GM18526 (cell line): ENCODE measurements around the gene TNFSF15.

Experiments used
- POLR2A ChIP-seq: IDR thresholded peaks from 3 replicates; pipeline ENCODE4 v1.6.1; 2011; ENCODE audit not compliant: insufficient read length; ENCODE audit errors: extremely low read depth

Gene TNFSF15

DNA sequence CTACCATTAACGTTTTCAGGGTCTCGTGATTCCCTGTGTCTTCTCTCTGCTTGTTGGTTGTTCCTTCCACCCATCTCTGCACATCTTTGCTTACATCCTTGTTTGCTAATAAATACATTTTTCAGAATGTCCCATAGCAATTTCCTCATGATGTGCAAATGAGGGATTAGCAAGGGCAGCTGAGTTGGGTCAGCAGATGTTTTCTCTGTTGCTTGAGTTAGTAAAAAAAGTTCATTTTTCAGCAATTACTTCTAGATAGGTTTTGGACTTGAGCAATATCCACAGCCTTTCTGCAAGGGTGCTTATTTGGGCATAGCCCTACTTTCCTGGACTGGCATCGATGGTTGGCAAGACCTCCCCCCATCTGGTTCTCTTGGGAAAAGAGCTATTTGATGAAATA is 4.8 kb upstream of the TNFSF15 start:
- TF ChIP-seq POLR2A: no peak

DNA sequence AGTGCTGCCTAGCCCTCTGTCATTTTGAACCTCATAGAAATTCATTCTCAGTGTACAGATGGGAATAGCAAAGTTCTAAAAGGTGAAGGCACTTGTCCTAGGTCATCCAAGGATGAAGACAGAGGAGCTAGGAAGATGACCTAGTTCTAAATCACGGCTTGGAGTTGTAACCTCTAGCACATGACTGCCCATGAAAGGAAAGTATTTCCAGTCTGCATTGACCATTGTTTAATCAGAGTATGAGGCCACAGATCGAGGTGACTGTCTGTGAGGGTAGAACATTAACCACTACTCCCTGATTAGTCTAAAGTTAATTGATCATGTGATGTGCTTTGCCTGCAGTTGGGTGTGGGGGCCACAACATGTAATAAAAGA is 674 bp upstream of the TNFSF15 start:
- TF ChIP-seq POLR2A: no peak

DNA sequence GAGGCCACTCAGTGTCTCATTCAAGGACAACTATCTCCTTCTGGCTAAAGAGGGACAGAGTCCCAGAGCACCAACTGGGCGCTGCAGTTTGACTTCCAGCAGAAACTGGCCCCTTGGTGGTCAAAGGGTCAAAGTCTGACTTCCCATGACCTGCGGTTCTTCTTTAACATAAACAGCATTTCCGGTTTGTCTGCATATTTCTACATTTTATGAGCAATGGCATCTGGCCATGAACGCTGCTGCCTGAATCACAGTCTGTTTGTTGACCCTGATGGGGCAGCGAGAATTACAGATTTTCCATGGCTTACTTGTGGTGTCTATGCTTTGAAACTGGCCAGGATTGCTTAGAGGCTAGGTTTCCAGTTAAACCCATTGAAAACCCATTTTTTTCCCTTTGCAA is 1.3 kb downstream of the TNFSF15 start:
- TF ChIP-seq POLR2A: no peak

DNA sequence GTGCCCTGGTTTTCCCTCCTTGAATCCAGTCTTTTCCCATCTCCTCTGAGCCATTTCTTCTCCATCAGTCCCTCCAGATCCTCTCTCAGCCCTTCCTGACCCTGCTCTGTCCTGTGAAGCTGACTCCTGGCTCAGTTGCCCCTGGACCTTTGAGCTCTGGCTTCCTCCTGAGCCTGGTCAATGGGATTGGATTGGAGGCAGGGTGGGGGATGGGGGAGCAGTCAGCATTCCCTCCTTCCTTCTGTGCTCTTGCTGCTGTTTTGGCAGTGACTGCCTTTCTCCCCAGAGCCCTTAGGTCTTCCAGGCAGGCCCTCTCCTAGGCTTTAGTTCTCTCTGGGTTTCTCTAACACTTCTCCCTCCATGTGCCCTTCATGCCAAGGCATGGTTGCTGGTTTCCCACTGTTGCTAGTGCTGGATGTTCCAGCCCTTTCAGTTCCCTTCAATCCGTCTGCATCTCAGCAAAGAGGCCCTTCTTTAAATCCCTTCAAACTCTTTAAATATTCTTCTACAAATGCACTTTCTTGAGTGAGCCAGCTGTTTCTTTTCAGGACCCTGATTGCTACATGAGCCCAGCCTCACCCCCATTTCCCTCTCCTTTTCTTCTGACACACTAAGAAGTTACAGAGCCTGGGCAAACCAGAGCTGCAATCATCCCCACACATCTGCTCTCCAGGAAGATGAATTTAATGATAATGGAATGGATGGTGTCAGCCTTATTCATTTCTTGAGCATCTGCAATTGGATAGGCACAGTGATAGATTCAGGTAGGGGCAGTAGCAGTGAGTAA is 2.2 kb downstream of the TNFSF15 start:
- TF ChIP-seq POLR2A: no peak

DNA sequence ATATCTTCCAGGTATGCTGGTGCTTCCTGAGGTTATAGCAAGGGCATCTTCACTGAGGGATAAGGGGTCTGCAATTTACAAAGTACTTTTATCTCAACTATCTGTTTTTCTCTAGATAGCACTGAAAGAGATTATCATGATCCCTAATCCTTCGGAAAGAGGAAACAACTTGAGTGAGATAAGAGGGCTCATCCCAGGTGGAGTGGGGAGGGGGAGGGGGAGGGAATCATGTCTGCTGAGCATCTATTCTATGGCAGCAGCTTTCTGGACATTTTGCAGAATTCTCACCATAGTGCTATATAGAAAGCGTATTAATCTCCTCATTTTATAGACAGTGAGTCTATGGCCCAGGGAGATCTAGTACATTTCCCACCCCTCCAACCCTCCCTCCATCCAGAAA is 5.9 kb downstream of the TNFSF15 start:
- TF ChIP-seq POLR2A: no peak

DNA sequence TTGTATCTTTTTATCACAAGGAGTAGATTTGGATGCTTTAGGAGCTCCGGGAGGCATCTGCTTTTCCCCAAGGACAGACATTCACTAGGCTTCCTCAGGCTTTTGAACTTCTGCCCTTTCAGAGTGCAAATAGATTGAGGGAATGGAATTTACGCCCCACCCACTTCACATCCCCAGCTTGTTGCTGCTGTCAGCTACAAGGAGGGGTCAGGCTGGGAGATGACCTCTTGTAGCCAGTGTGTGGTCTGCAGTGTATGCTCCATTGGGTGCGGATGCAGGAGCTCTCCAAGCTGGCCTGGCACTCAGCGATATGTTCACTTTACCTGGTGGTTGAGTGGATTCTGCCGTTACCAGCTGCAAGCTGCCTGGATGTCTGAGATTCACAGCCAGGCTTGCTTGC is 6.4 kb downstream of the TNFSF15 start:
- TF ChIP-seq POLR2A: no peak

DNA sequence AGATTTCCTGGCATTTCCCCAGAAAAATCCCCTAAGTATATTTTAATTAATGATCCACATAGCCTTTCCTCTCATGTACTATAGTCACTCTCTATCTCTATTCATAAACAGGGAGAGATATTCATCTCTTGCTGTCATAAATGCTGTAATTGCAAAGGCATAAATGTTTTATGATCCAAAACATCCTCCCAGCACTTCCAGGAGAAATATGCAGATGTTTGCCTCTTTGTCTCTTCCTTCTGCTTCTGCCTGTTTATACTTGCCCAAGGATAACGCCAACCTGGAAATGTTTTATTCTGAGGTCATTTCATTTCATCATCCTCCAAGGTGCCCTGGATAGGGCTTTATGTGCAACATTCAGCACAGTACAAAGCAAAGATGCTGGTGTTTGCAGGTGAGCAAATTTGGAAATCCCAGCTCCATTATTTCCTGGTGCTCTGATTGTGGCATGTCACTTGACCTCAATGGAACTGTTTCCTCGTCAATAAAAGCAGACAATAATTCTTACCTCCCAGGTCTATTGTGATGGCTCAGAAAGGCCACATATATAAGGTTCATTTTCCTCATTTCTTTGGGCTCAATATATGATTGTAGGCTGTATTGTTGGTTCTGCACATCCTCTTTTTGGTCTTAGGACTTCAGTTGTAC is 6.9 kb downstream of the TNFSF15 start:
- TF ChIP-seq POLR2A: no peak

DNA sequence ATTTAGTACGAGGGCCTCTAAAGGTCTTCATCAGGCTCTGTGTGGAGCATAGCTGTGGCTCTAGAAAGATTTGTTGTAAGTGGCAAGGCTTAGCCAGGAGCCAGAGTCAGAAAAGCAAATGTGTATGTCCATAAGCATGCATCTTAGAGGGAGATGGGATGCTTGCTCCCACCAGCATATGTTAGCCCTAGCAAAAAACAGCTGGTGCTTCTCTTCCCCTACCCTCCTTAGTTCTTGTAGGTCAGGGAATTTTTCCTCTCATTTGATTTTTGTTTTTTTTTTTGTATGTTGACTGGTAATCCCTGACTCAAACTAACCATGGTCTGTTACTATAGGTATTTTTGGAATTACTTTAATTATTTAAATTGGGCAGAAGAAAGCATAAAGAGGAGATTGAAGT is 7.7 kb downstream of the TNFSF15 start:
- no peak for TF ChIP-seq POLR2A

DNA sequence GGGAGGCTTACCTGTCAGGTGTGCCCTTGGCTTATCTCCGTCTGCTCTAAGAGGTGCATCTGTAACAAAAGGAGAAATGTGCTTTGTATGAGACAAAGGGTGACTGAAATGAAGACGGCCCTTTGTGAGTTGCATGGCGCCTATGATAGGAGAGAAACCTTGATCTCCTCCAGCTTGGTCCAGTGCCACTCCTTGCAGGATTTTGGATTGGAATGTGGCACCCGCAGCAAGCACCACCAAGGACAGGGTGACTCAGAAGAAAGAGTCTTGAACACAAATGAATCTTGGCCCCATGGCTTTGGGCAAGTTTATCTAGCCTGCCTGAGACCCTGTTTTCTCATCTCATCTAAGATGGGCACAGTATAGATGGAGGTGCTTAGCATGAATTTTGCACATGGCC is 13.4 kb downstream of the TNFSF15 start:
- TF ChIP-seq POLR2A: no peak

DNA sequence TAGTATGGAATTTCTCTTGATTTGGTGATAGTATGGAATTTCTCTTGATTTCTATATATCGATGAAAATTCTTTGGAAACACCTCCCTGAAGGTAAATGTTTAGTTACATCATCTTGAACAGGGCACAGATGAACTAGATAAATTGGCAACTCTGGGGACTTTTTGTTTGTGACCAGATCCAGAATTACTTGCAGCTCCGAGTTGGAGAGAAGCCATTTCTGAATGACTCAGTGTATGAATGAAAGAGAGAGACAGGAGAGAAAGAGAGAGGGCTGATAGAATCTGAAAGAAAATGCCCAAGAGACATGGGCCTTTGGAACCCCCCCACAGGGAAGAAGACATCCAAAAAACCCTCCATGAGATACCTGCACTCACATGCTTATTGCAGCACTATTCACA is 14.1 kb downstream of the TNFSF15 start:
- TF ChIP-seq POLR2A: no peak

DNA sequence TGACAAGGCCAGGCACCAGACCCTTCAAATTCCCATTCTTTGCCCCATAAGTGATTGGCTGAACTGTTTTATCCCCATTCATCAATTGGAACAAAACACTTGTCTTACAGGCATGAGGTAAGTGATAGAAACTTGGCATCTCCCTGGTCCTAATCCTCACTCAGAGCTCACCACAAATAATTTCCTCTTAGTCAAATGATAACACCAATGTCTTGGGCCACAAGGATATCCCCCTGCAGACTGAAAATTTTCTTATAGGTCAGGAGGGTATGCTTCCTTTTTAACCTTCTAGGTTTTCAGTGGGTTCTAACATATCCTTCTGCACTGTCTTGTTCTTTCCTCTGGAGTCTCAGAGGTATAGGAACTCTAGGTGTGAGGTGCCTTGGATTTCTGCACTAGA is 14.5 kb downstream of the TNFSF15 start:
- TF ChIP-seq POLR2A: no peak

DNA sequence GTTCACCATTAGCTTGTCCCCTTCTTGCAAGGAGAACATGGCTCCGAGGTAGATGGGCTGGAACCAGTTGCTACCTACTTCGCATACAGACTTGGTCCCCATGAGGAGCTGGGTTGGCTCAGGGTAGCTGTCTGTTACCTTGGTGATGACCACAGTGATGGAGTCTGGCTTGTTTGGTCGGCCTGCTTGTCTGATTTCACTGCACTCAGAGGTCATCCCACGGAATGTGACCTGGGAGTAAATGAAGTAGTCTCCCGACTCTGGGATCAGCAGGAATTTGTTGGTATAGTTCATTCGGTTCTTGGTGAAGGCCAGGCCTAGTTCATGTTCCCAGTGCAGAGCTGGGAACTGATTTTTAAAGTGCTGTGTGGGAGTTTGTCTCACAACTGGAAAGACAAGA is 15.3 kb downstream of the TNFSF15 start:
- TF ChIP-seq POLR2A: no peak

DNA sequence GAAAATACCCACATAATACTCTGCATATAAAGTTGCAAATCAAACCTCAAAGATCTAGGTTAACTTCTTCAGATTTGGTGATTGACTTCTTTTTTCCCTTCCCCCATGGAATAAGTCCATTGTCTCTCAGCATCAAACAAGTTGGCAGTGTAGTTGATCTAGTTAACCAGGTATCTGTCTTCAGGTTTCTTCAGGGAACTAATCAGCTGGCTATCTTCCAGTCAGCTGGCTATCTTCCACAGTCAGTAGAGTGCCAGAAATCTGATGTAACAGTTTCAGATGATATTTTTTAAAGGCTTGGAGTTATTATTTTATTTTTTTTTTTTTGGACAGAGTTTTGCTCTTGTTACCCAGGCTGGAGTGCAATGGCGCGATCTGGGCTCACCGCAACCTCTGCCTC is 16.8 kb downstream of the TNFSF15 start:
- no peak for TF ChIP-seq POLR2A

DNA sequence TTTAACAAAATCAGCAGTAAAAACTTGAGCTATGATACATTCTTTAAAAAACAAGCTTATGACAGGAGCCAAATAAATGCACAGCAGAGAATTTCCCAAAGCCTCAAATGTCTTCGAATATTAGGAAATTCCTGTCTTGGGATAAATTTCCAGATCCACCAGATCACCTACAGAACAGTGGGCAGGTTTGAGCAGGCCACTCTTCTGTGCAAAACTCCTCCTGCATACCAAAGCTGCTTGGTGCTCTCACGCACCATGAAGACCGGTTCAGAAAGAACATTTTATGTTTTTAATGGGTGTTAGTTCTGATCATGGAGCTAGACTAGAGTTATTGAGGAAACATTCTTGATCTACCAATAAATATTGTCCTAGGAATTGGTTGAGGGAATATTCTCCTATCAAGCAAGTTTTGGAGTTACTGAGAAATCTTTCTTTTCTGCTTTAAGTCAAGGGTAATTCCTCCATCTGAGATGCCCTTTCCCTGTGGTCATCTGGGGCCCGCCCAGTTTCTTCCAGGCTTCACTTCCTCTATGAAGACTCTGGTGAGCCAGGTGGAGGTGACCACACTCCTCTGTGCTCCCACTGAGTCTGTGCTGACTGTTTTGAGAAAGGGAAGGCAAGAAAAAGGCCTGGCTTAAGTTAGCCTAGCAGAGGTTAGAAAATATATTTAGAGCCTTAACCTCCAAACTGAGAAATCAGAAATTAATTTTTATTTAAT is 17.9 kb downstream of the TNFSF15 start:
- TF ChIP-seq POLR2A: no peak

DNA sequence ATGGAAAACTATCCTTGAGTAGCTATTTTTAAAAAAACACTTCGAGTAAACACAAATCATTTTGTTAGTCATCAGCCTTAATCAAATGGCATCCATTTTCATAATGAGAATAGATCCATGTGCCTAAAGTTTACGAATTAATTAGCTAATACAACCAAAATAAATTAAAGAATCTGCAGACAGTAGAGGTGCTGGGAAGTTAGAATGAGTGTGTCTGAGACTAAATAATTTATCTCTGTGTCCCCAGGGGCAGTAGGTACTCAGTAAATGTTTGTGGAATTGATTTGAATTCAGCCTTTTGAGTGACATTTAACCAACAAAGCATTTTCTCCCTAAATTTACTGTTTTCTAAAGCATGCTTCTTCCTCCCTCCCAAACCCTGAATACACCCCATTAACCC is 18.6 kb downstream of the TNFSF15 start:
- no peak for TF ChIP-seq POLR2A
